ENCODE results near the gene TBL1X. TPM values are rescaled to one million over a fixed set of nuclear protein-coding genes. Genes with fewer than 3 reads are reported as not detected.

The TBL1X gene
- total RNA-seq, 6 experiments from 2014 or later = 34.4 to 53.2 (median 44.9) TPM

GRCh38 chrX:9555354-9555753 is 90.5 kb downstream of the TBL1X start:
- Mint-ChIP-seq H3K36me3 (ENCODE audit: low read depth) (no peaks in the 10 kb centered on the region; the same call in 1 of the 2 replicates), H3K27me3 (ENCODE audit: insufficient read depth) (no peaks in the 10 kb centered on the region), H3K27ac (no peak overlapping the region), H3K9me3 (no peaks in the 10 kb centered on the region), H3K4me1 (ENCODE audit: low read depth) (peaks cover 16% of the 10 kb centered on the region), H3K4me3 (no peak overlapping the region)
- no peak for DNase-seq
- no peak for TF ChIP-seq CTCF (IDR thresholded peaks at IDR 0.05)

- H3K9me3 Mint-ChIP-seq = no peaks in the 10 kb centered on the region
- no peak for TF ChIP-seq CTCF (IDR thresholded peaks at IDR 0.05)
- H3K36me3 Mint-ChIP-seq (ENCODE audit: low read depth) = peaks cover 8% of the 10 kb centered on the region; the same call in 1 of the 2 replicates
- peaks cover 27% of the 10 kb centered on the region for H3K4me1 Mint-ChIP-seq (ENCODE audit: low read depth)
- H3K27me3 Mint-ChIP-seq (ENCODE audit: insufficient read depth) = no peaks in the 10 kb centered on the region
- no peak overlapping the region for H3K4me3 Mint-ChIP-seq
- H3K27ac Mint-ChIP-seq = no peak overlapping the region
- DNase-seq = no peak
Measured at GRCh38 chrX:9557091-9557490, 92.2 kb downstream of the TBL1X start.

GRCh38 chrX:9557521-9557920 is 92.7 kb downstream of the TBL1X start:
- Mint-ChIP-seq H3K36me3 (ENCODE audit: low read depth) (peaks cover 8% of the 10 kb centered on the region; the same call in 1 of the 2 replicates), H3K4me3 (no peak overlapping the region), H3K9me3 (no peaks in the 10 kb centered on the region), H3K4me1 (ENCODE audit: low read depth) (peaks cover 31% of the 10 kb centered on the region), H3K27ac (no peak overlapping the region), H3K27me3 (ENCODE audit: insufficient read depth) (no peaks in the 10 kb centered on the region)
- TF ChIP-seq CTCF (IDR thresholded peaks at IDR 0.05) = no peak
- DNase-seq = no peak

- H3K4me3 Mint-ChIP-seq = no peak overlapping the region
- no peaks in the 10 kb centered on the region for H3K9me3 Mint-ChIP-seq
- no peak for DNase-seq
Measured at GRCh38 chrX:9558615-9559014, 93.8 kb downstream of the TBL1X start.

GRCh38 chrX:9560219-9560618 is 95.4 kb downstream of the TBL1X start:
- Mint-ChIP-seq H3K4me3 (no peak overlapping the region), H3K9me3 (no peaks in the 10 kb centered on the region), H3K4me1 (ENCODE audit: low read depth) (peaks cover 38% of the 10 kb centered on the region), H3K27ac (no peak overlapping the region), H3K36me3 (ENCODE audit: low read depth) (peaks cover 13% of the 10 kb centered on the region; the same call in 1 of the 2 replicates), H3K27me3 (ENCODE audit: insufficient read depth) (no peaks in the 10 kb centered on the region)
- no peak for DNase-seq
- TF ChIP-seq CTCF (IDR thresholded peaks at IDR 0.05) = no peak

More at GRCh38 chrX:9558615-9559014, 93.8 kb downstream of the TBL1X start:
- H3K36me3 Mint-ChIP-seq (ENCODE audit: low read depth) = peaks cover 8% of the 10 kb centered on the region; the same call in 1 of the 2 replicates
- no peaks in the 10 kb centered on the region for H3K27me3 Mint-ChIP-seq (ENCODE audit: insufficient read depth)
- TF ChIP-seq CTCF (IDR thresholded peaks at IDR 0.05) = no peak
- H3K27ac Mint-ChIP-seq = no peak overlapping the region
- peaks cover 42% of the 10 kb centered on the region for H3K4me1 Mint-ChIP-seq (ENCODE audit: low read depth)

- no peak overlapping the region for H3K27ac Mint-ChIP-seq
- no peaks in the 10 kb centered on the region for H3K27me3 Mint-ChIP-seq (ENCODE audit: insufficient read depth)
- H3K4me1 Mint-ChIP-seq (ENCODE audit: low read depth) = peaks cover 32% of the 10 kb centered on the region
- H3K4me3 Mint-ChIP-seq = no peak overlapping the region
- DNase-seq = no peak
- no peak for TF ChIP-seq CTCF (IDR thresholded peaks at IDR 0.05)
- H3K9me3 Mint-ChIP-seq = no peaks in the 10 kb centered on the region
- H3K36me3 Mint-ChIP-seq (ENCODE audit: low read depth) = peaks cover 13% of the 10 kb centered on the region; the same call in 1 of the 2 replicates
Measured at GRCh38 chrX:9561199-9561598, 96.3 kb downstream of the TBL1X start.
